HG03432 (cell line): ENCODE data around the gene LEPR.
A peak's percentile ranks its signal among the peaks of the same experiment; 100 is the strongest.

ENCODE experiments used
- ATAC-seq: cut with Tn5 transposase; IDR thresholded peaks from one replicate; pipeline ENCODE4 v1.9.1; 2021; ENCODE audit warnings: mild to moderate bottlenecking, moderate library complexity; ENCODE audit not compliant: unreplicated experiment

Gene LEPR

DNA sequence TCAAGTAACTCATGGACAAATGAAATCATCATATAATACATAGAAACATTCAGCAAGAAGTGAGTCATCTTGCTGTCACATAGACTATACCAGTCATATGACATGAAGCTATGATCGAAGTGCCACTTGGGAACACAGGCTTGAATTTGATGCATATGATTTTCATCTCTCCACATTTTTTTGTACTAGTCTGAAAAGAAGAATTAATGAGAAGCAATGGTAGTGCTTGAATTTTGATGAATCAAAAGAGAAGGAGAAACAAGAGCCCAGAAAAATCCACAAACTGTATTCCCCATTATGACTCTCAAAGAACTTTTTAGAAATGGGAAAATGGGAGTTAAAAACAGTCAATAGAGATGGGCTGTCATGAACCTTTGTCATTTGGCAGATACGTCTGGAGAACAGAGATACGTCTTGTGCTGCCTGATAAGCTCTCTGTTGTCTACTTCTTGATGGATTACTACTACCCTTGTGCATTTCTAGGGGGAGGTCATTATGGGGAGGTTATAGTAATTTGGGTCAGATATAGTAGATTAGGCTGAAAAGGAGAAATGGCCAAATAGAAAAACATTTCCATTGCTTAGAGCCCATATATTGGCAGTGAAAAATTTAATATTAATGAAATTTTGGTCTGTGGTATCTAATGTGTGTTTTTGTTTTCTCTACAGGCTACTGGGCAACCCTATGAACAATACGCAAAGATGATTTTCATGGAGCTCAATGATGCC, 8.0 kb upstream of the LEPR start:
- no peak for ATAC-seq

DNA sequence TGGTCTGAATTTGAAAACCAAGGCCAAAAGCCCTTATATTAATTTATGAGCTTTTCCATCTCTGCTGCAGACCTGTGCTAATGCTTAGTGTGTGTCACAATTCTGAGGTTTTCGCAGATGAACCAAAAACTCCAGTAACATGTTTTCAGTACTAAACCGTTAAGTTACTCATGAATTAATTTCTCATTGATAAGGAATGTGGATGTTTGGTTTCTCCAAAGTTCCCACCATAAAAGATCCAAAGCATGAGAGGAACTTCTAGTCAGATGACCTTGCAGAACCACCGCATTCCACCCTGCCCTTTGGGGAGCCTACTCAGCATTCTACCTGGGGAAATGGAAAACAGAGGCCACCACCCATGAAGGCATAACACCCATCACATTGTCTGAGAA, 7.5 kb upstream of the LEPR start:
- ATAC-seq = no peak

DNA sequence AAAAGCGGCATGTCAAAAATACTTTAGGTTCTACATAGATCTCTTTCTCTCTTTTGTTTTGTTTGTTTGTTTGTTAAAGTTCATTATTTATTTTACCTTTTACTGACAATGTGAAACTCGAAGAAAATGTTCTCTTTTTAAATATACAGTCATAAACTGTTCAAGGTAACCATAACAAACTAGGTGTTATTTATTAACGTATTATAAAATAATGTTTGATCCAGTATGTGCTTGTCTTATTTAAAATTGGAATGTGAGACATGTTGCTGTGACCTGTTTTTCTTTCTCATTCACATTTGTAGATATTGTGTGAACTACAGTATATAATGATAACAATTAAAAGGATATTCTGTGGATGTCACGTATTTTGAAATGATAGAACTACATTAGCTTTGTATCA, 5.9 kb upstream of the LEPR start:
- ATAC-seq = no peak

DNA sequence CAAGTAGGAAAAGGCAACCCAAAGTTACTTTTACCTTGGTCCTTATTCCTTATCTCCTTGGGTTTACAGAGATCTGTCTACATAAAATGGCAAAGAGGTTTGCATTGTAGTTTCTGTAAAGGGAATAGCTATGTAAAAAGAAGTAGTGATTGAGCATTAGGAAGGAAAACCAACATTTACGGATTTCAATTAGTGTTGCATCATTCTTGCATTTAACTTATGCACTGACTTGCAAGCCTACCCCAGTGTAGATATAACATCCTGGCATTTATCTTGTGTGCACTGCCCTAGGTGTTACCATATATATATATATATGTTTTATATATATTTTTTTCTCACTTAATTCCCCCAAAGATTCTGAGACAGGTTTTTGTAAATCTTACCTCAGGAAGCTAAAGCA, 3.7 kb upstream of the LEPR start:
- no peak for ATAC-seq

DNA sequence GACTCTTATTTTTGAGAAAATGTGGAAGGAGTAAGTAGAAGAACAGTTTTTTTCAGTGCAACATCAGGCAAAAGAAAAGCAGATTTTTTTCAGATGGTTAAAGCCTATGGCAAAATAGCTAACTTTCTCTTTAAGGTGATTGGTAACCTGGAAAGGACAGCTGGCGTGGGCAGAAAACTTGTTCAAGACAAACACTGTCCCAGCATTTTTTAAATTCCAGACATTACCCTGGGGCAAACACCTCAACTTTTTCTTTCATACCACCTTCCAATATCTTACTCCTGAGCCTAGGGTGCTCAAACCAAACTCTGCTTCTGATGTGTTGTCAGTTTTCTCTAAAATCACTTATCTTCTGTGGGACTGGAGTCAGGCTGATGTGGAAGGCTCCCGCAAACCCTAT, 2.7 kb upstream of the LEPR start:
- no peak for ATAC-seq

DNA sequence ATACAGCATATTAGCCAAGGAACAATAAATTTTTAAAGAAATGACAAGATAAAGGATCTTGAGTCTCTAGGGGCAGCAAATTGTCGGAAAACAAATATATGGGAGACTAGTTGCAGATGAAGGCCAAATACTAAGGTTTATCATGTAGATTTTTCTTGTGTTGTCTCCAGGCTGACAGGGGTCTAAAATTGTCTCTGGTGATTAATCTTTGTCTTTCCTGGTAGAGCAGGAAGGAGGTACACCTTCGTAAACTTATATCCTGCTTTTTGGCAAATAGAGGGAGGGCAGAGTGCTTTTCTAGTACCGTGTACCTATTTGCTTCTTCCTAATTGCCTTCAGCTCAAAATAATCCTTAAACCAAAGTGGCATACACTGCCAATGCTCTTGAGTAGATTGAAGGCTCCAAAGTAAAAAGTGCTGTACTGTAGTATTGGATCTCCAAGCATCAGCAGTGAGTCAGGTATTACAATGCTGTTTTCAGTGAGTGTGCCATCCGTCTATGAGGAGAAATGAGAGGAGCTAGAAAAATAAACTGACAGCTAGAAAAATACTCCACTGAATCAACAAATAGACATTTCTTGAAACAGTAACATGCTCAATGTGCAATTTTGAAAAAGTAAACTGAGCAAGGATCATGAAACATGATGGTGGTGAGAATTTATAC, 1.8 kb upstream of the LEPR start:
- no peak for ATAC-seq

DNA sequence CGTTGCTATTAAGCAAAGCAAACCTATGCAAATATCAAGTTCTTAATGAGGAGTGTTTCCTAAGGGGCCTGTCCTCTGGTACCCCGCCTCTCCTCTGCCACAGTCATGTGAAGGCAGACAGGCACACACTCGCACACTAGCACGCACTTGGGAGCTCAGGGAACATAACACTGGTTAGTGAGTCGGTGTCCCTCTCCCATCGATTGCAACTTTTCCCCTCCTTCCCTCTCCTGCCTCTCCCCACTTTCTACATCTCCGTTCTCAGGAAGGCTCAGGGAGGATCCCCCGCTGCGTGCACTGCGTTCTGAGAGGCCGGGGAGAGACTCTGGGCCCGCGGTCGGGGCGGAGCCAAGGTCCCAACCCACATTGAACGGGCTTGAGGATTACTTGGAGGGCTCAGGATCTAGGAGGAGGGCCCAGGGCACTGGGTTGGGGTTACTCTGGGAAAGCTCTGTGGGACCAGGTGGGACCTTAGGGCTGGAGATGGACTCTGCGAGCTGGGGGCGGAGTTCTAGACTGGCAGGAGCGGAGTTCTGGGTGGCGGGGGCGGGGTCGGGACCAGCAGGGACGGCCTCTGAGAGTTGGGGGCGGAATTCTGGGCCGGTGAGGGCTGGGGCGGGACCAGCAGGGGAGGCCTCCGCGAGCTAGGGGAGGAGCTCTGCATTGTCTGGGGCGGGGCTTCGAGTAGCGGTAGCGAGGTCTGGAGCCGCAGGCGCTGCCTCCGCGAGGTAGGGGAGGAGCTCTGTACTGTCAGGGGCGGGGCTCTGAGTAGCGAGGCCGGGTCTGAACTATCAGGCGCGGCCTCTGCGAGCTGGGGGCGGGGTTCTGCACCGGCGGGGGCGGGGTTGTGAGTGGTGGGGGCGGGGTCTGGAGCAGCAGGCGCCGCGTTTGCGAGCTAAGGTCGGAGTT, 533 bp upstream of the LEPR start:
- peak; percentile 92 for ATAC-seq

DNA sequence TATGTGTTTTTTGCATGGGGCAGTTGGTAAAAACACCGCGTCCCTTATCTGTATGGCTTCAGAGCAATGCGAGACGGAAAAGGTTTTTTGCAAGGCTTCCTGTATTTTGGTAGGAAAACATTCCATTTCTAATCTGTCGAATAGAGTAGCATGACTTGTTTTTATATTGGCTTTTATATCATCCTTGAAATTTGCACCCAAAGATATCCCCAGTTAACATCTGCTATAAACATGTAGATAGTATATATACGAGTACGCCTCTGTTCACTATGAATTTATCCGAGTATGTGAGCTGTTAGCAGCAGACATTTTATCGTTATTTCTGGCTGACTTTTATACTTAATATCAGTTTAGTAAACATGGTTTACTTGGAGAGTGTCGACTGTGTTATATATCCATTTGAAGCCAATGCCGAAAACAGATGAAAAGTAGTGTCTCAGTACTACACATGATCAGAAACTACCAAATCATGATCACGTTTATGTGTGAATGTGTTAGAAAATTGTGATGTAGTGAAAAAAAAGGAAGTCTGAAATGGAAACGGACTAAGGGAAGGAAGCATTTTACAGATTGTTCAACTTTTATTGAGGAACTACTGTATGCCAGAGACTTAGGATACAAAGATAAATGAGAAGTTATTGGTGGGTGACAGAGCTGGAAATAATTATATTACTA, 1.0 kb downstream of the LEPR start:
- no peak for ATAC-seq

DNA sequence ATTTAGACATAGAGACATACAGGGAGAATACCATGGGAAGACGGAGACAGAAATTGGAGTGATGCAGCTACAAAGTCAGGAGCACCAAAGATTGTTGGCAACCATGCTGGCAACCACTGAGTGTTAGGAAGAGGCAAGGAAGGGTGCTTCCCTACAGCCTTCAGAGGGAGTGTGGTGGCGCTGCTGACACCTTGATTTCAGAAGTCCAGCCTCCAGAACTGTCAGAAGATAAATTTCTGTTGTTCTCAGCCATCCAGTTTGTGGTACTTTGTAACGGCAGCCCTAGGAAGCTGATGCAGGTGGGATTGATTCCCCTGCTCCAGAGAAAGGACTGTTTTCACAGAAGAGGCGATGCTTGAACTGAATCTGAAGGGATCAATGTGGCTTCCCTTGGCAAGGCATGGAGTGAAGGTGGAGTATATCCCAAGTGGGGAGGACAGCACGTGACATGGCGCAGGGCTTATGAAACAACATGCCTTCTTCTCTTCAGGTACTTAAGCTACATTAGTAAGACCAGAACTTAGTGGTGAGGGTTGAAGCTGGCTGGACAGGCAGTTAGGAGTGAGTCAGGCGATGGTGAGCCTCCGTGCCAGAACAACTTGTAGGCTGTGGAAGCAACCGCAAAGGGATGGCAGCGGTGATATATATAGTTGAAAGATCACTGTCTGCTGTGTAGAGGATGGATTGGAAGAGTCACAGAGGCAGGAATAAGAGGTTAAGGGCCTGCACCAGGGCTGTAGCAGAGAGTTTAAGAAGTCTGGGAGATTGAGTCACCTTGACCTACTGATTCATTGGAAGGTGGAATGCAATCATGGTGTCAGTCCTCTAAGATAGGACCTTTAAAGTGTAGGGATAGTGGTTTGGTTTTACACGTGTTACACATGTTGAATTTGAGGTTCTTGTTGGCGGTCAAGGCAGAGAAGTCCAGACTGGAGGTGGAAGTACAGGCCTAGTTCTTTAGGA, 2.1 kb downstream of the LEPR start:
- no peak for ATAC-seq

DNA sequence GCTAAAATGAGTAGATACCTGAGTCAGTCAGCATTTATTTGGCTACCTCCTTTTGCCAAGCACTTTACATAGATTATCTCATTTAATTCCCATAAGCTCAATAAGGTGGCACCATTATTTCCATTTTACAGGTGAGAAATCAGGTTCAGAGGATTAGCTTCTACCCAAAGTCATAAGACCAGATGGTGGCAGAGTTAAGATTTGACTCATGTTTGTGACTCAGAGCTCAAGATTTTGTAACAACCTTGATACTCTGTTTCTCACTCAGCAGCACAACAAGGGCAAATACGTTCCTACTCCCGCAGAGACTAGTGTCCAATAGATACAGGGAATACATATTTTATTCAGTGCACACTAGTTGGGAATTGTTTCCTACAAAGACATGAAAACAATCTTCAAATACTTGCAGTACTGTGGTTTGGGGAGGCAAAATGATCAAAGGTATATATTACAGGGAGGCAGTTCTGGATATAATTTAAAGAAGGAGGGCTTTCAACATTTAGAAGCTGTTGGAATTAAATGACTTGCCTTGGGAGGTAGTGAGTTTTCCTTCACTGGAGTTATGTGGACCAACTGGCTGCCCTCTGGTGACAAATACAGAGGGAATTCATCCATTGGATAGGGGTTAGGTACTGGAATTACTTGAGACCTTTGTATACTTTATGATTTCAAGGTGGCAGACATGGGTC, 3.6 kb downstream of the LEPR start:
- no peak for ATAC-seq

DNA sequence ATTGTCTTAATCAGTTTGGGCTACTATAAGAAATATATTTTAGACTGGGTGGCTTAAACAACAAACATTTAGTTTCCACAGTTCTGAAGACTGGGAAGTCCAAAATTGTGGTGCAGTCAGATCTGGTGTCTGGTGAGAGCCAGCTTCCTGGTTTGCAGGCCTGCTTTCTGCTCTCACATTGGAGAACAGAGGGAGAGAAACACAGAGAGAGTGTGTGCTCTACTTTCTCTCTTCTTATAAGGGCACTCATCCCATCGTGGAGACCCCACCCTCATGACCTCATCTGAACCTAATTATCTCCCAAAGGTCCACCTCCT, 4.1 kb downstream of the LEPR start:
- ATAC-seq = no peak

DNA sequence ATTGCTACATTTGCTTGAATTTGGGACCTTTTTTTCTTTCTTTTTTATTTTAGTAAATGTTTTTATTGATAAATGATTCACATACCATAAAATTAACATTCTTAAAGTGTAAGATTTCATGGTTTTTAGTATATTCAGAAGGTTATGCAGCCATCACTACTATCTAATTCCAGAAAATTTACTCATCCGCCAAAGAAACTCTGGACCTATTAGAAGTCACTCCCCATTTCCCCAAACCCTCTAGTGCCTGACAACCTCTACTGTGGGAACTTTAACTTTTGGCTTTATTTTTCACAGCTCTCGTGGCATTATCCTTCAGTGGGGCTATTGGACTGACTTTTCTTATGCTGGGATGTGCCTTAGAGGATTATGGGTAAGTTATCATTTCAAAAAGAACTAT, 4.5 kb downstream of the LEPR start:
- ATAC-seq = no peak

DNA sequence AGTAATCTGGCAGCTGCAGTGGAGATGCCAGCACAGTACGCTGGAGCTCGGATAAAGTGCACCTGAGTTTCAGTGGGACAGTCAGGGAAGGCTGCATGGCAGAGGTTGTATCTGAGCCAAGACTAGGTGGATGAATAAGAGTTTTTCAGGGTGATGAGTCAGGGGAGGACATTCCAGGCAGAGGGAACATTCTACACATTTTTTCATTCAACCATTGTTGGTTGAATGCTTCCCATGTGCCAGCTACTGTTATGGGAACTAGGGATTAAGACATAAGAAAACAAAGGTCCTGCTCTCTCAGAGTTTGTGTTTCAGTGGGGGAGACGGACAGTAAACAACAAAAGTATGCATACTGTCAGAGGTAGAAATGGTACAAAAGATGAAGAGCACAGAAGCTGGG, 5.2 kb downstream of the LEPR start:
- ATAC-seq = no peak

DNA sequence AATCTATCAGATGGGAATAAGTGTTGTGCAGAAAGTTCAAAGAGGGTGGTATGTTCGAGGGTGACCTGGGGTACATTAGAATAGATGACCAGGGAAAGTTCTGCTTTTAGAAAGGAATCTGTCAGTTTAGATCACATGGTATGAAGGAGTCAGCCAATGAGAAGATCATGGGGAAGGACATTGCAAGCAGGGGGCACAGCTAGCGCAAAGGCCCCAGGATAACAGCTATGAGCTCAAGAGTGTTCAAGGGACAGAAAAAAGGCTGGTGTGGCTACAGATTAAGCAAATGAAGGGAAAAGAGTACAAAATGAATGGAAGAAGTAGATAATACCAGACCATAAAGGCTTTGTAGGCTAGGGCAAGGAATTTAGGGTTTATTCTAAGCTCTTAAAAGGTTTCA, 8.6 kb downstream of the LEPR start:
- no peak for ATAC-seq

DNA sequence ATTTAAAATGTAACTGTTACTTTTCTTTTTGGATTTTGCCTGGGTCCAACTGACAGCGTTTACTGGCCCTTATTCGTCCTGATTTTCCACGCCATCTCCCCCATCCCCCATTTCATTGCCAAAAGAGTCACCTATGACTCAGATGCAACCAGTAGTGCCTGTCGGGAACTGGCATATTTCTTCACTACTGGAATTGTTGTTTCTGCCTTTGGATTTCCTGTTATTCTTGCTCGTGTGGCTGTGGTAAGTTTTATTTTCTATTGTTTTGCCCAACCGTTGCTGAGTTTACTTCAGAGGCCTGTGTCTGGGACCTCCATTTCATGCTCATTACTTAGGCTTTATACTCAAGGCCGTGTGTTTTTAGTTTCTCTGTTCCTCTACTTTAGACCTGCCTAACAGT, 9.3 kb downstream of the LEPR start:
- no peak for ATAC-seq

DNA sequence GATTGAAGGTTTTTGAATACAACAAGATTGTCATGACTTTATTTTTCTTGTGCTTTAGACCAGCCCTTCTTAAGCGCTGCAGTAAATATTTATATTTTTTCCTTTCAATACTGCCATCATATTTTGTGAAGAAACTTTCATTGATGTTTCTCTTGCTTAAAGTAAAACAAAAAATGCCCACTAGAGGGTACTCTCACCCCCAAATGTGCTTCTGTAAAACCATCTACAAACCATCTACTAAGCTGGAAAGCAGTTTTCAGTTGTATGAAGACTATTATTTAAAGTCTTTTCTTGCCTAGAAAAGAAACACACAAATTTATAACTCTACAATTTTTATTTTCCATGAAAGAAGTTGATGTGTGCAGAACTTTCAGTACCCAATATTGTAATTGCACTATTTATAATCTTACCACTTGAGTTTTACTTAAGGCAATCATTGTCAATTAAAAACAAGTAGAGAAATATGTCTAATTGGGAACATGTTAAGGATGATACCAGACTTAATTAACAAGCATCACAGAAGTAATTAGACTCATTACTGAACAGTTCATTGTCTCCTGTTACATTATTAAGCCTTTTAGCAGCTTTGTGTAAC, 10.7 kb downstream of the LEPR start:
- ATAC-seq = peak; percentile 50

DNA sequence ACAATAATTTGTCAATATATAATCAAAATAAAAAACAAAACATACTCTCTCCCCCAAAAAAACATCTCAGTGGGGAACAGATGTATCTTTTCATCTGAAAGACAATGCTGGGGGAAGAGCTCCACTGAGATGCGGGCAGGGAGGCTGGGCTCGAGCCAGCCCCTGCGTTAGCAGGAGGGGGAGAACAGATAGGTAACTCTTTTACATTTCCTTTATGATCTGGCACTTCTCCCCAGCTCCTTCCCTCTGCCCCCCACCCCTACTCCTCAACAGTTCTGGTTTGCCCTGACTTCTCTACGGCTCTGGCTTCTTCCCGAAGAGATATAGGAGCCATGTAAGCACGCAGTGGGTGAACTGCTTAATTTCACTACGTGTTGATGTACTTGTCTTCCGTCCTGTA, 12.4 kb downstream of the LEPR start:
- no peak for ATAC-seq

DNA sequence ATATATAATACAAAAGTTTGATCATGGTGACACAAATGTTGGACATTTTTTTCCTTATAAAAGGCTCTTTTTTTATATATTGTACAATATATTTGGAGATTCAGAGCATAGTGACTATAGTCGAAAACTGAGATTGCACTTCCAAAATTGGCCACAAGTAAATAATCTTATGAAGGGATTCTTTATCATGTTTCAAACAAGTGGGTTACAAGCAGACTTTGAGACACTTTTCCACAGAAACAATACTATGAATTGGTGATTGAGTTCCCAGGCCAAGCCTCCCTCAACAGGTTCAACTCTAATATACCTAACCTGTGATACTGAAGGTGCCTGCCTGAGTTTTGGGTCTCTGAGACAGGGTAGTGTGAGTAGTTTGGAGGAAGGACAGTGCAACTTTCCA, 13.8 kb downstream of the LEPR start:
- no peak for ATAC-seq

DNA sequence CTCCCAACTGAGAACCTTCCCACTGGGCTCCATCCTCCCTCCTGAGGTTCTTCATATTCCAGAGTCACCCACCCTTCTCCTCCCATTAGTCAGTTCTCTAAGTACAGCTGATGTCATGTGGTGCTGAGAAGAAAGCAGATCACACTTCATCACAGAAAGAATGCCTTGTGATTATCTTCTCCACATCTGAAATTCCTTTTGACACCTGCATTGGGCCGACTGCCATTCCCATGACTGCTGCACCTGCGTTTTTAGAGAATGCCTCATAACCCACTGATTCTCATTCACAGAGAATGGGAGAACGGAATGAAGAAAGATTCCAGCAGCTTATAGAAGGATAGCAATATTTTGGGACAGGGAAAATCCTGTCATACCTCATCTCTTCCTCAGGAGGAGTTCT, 14.3 kb downstream of the LEPR start:
- ATAC-seq = no peak
